GM12892 (cell line): Measurements from ENCODE around the gene OSBPL8.

Experiments used
- POLR2A ChIP-seq: IDR thresholded peaks from 2 replicates; pipeline ENCODE4 v1.6.1; 2011; ENCODE audit warnings: low read depth, low read length, control low read depth
- POLR2AphosphoS5 ChIP-seq: IDR thresholded peaks from 2 replicates; pipeline ENCODE4 v1.6.1; 2011; ENCODE audit warnings: low read depth, low read length, control low read depth

- TF ChIP-seq POLR2AphosphoS5 (no peak), POLR2A (no peak)
These were observed 134.6 kb downstream of the OSBPL8 start for GRCh38 chr12:76424941-76425340.
